Aorta (tissue), 5 donors: ENCODE data around the gene PDGFRB. TPM values are rescaled to one million over a fixed set of nuclear protein-coding genes. Genes with fewer than 3 reads are reported as not detected.
"Not testable (repeated sequence)": the region's sequence is repeated elsewhere in the genome, so short reads cannot be mapped to it uniquely, and the experiment has no call there.

Experiments used
- ATAC-seq: fragments of 200-7000 bp; cut with Tn5 transposase; one replicate; pipeline ENCODE4 v1.9.1; 2022; ENCODE audit warnings: moderate library complexity; ENCODE audit not compliant: low FRiP score
- DNase-seq, 2 donors: peaks; one replicate each; pipeline ENCODE4 v3.0.0-alpha.2; 2020
- H3K27ac ChIP-seq, 2 donors: one replicate each; pipeline ENCODE4 v1.5.1; 2013; ENCODE audit warnings: low read length in 2 of 2, mild to moderate bottlenecking in 2 of 2, moderate library complexity in 2 of 2, control low read depth in 1 of 2, inconsistent platforms in 1 of 2, low read depth in 1 of 2
- H3K27me3 ChIP-seq, 2 donors: one replicate each; pipeline ENCODE4 v1.6.1; 2013; ENCODE audit warnings: control low read depth in 1 of 2, low read length in 1 of 2, mild to moderate bottlenecking in 1 of 2, moderate library complexity in 1 of 2; ENCODE audit not compliant: insufficient read depth in 2 of 2, control insufficient read depth in 1 of 2
- H3K36me3 ChIP-seq, 2 donors: one replicate each; pipeline ENCODE4 v1.6.1; 2013; ENCODE audit warnings: control low read depth in 1 of 2, low read length in 1 of 2, mild to moderate bottlenecking in 1 of 2; ENCODE audit not compliant: insufficient read depth in 2 of 2, control insufficient read depth in 1 of 2
- H3K4me1 ChIP-seq, 2 donors: one replicate each; pipeline ENCODE4 v1.6.1; 2013; ENCODE audit warnings: low read length in 2 of 2, control low read depth in 1 of 2, mild to moderate bottlenecking in 1 of 2, moderate library complexity in 1 of 2; ENCODE audit not compliant: insufficient read depth in 2 of 2, control insufficient read depth in 1 of 2
- H3K4me3 ChIP-seq, 2 donors: one replicate each; pipeline ENCODE4 v1.5.1; 2013; ENCODE audit warnings: low read length in 2 of 2, control low read depth in 1 of 2, mild to moderate bottlenecking in 1 of 2
- H3K9me3 ChIP-seq: one replicate; pipeline ENCODE4 v1.6.1; 2013; ENCODE audit warnings: mild to moderate bottlenecking, low read length; ENCODE audit not compliant: control insufficient read depth
- WGBS, 2 donors: extraction: QIAGEN DNeasy Blood & Tissue Kit; methylation state at CpG; one replicate each; pipeline ENCODE4 v1.1.7; 2013; 5-methylcytosine and 5-hydroxymethylcytosine counted together
- intact Hi-C, 2 donors: fragments of 100-400 bp; cut with DNase I; formaldehyde crosslinking; loops; one replicate each; pipeline versions ENCODE4 v1.14.2 to v1.15.0; 2022
- polyA plus RNA-seq, 2 donors: library from polyadenylated mRNA; stranded (reverse); fragments of 200-250 nt; gene quantifications; one replicate each; pipeline ENCODE4 v1.2.3, GENCODE V29; 2013
- total RNA-seq, 2 donors: library from RNA; stranded (reverse); fragmentation: NEBNext Ultra II Directional; extraction: Animal tissue kit (Norgen Biotek cat#: 25700); gene quantifications; one replicate each; pipeline ENCODE4 v1.2.1, GENCODE V29; 2021
- donor health status: healthy with polysubstance abuse.
- donor health status: Bipolar disorder and iron deficiency.
- donor health status: DM: no; HTN: no; CAD: no.
- donor health status: DM: no; HTN: no; CAD: no.
- donor health status: DM: yes; HTN: yes; CAD: no.

The PDGFRB gene
- total and polyA plus RNA-seq, 4 donors = 44.0 to 360 (median 285) TPM

- no peak for ATAC-seq
- Histone ChIP-seq H3K27me3 (no peaks in the 10 kb centered on the region), H3K4me3 (no peak overlapping the region), H3K27ac (no peak overlapping the region), H3K9me3 (no peaks in the 10 kb centered on the region), H3K4me1 (no peaks in the 10 kb centered on the region), H3K36me3 (no peaks in the 10 kb centered on the region)
- no peak for DNase-seq
- WGBS, 2 donors = 92 to 93% methylated on average over 7 of the region's 7 CpGs
- intact Hi-C loops = no loop called here
Observed at GRCh38 chr5:150085191-150085912, 70.3 kb downstream of the PDGFRB start.

GRCh38 chr5:150084754-150085153, 70.9 kb downstream of the PDGFRB start:
- H3K36me3 ChIP-seq, intact Hi-C loops, H3K9me3 ChIP-seq, H3K27ac ChIP-seq, H3K4me1 ChIP-seq, H3K27me3 ChIP-seq, ATAC-seq, H3K4me3 ChIP-seq, DNase-seq: not testable (repeated sequence)
- WGBS, 2 donors = 91 to 94% methylated on average over 6 of the region's 6 CpGs

- ATAC-seq = no peak
- H3K27ac ChIP-seq = no peak overlapping the region
- no peaks in the 10 kb centered on the region for H3K27me3 ChIP-seq
- H3K4me1 ChIP-seq = no peaks in the 10 kb centered on the region
- DNase-seq = no peak
- H3K9me3 ChIP-seq = no peaks in the 10 kb centered on the region
- 92 to 94% methylated on average over 6 of the region's 6 CpGs for WGBS, 2 donors
- no peak overlapping the region for H3K4me3 ChIP-seq
- no peaks in the 10 kb centered on the region for H3K36me3 ChIP-seq
- intact Hi-C loops = no loop called here
Observed at GRCh38 chr5:150082889-150083288, 72.8 kb downstream of the PDGFRB start.

- no peak overlapping the region for H3K27ac ChIP-seq
- H3K9me3 ChIP-seq = no peaks in the 10 kb centered on the region
- H3K36me3 ChIP-seq = no peaks in the 10 kb centered on the region
- 66 to 70% methylated on average over 3 of the region's 3 CpGs for WGBS, 2 donors
- H3K4me1 ChIP-seq = no peaks in the 10 kb centered on the region
- no peak overlapping the region for H3K4me3 ChIP-seq
- no peaks in the 10 kb centered on the region for H3K27me3 ChIP-seq
- DNase-seq (no peak), ATAC-seq (no peak)
- intact Hi-C loops = no loop called here
Observed at GRCh38 chr5:150082374-150082773, 73.3 kb downstream of the PDGFRB start.

- Histone ChIP-seq H3K27me3 (no peaks in the 10 kb centered on the region), H3K36me3 (no peaks in the 10 kb centered on the region), H3K27ac (no peak overlapping the region), H3K4me1 (no peaks in the 10 kb centered on the region), H3K9me3 (no peaks in the 10 kb centered on the region), H3K4me3 (no peak overlapping the region)
- ATAC-seq (peak; percentile 77), DNase-seq (peak; percentile 85 to 93)
- WGBS, 2 donors = 29 to 31% methylated on average over 15 of the region's 15 CpGs
- intact Hi-C loops = no loop called here
Observed at GRCh38 chr5:150081541-150082283, 73.9 kb downstream of the PDGFRB start.

- WGBS, 2 donors = 85 to 91% methylated on average over 15 of the region's 15 CpGs
- Histone ChIP-seq H3K27me3 (no peaks in the 10 kb centered on the region), H3K27ac (no peak overlapping the region), H3K36me3 (no peaks in the 10 kb centered on the region), H3K4me1 (no peaks in the 10 kb centered on the region), H3K4me3 (no peak overlapping the region), H3K9me3 (no peaks in the 10 kb centered on the region)
- ATAC-seq = no peak
- intact Hi-C loops = no loop called here
- no peak for DNase-seq
Observed at GRCh38 chr5:150080696-150081435, 74.8 kb downstream of the PDGFRB start.

- Histone ChIP-seq H3K4me3 (no peak overlapping the region), H3K27me3 (no peaks in the 10 kb centered on the region), H3K4me1 (no peaks in the 10 kb centered on the region), H3K27ac (no peak overlapping the region), H3K9me3 (no peaks in the 10 kb centered on the region), H3K36me3 (no peaks in the 10 kb centered on the region)
- DNase-seq (peak in 1 of 2 donors; percentile 66), ATAC-seq (no peak)
- intact Hi-C loops = no loop called here
- WGBS, 2 donors = 94% methylated on average over 19 of the region's 19 CpGs
Observed at GRCh38 chr5:150079909-150080461, 75.7 kb downstream of the PDGFRB start.

GRCh38 chr5:150078802-150079689, 76.6 kb downstream of the PDGFRB start:
- Histone ChIP-seq H3K36me3 (no peaks in the 10 kb centered on the region), H3K27ac (no peak overlapping the region), H3K9me3 (no peaks in the 10 kb centered on the region), H3K4me3 (no peak overlapping the region), H3K4me1 (no peaks in the 10 kb centered on the region), H3K27me3 (no peaks in the 10 kb centered on the region)
- 92 to 94% methylated on average over 7 of the region's 7 CpGs for WGBS, 2 donors
- intact Hi-C loops = no loop called here
- DNase-seq (peak in 1 of 2 donors; percentile 48), ATAC-seq (no peak)
